Measurements from ENCODE around the gene CNTNAP2. TPM values are rescaled to one million over a fixed set of nuclear protein-coding genes. Genes with fewer than 3 reads are reported as not detected.

The CNTNAP2 gene
- total and polyA plus RNA-seq, 2 of the 4 experiments (the other 2 are of a cell fraction), result not detected

DNA sequence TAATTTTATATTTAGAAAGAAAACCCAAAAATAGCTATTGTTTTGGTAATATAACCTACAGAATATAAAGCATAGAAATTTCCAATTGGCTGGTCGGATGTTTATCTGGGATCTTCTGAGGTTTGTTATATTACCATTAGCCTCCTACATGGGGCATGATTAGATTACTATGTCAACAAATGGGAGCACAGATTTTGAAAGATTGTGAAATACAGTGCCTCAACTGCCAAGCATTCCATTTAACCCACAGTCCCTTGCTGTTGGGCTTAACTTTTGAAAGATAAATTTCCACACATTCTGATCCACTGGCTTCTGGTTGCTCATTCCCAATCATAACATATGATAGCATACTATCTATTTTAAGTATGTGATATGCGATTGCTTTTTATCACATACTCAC lies 2018.5 kb downstream of the CNTNAP2 start:
- H2AK9ac ChIP-seq (replicated peaks; ENCODE audit: low read depth, low read length, poor library complexity), result no peak overlapping the region
- no peaks in the 10 kb centered on the region for H3K9me1 ChIP-seq (ENCODE audit: insufficient read depth, low read length)
- H3K36me3 ChIP-seq (ENCODE audit: control insufficient read depth, insufficient read depth, low read length), result no peaks in the 10 kb centered on the region
- no peaks in the 10 kb centered on the region for H3K79me1 ChIP-seq (ENCODE audit: low read depth in 1 of 2, low read length in 2 of 2)
- intact Hi-C loops (cut with micrococcal nuclease) (no loop called here), dilution Hi-C loops (cut with HindIII; ENCODE audit: low sequenced_read_pairs, unreplicated experiment) (no loop called here), in situ Hi-C loops (cut with MboI; ENCODE audit: low sequenced_read_pairs) (no loop called here)
- no peak overlapping the region for H4K8ac ChIP-seq (ENCODE audit: low read depth in 2 of 2, low read length in 2 of 2)
- no peak overlapping the region for H3K14ac ChIP-seq (replicated peaks; ENCODE audit: low read depth, low read length)
- no peak overlapping the region for H4K5ac ChIP-seq (ENCODE audit: low read depth, low read length)
- no peak overlapping the region for H2AK5ac ChIP-seq (ENCODE audit: low read depth, low read length)
- H4K91ac ChIP-seq (ENCODE audit: insufficient read depth, low read depth, low read length), result no peak overlapping the region
- no peak overlapping the region for H2BK15ac ChIP-seq (ENCODE audit: low read depth, low read length)
- no peaks in the 10 kb centered on the region for H4K20me1 ChIP-seq (ENCODE audit: insufficient read depth, low read length)
- H3K4me2 ChIP-seq (ENCODE audit: low read depth, low read length), result no peak overlapping the region
- H3K4ac ChIP-seq (ENCODE audit: low read depth, low read length), result no peak overlapping the region
- no peak overlapping the region for H3K18ac ChIP-seq (ENCODE audit: low read depth, low read length)
- no peak for TF ChIP-seq RCOR1 (IDR thresholded peaks at IDR 0.05; ENCODE audit: insufficient replicate concordance, low read length)
- no peak for TF ChIP-seq CHD1 (IDR thresholded peaks at IDR 0.05; ENCODE audit: low read depth, low read length)
- TF ChIP-seq MXI1 (IDR thresholded peaks at IDR 0.05; ENCODE audit: borderline replicate concordance, low read depth, low read length), result no peak
- no peak for TF ChIP-seq POLR2A (IDR thresholded peaks at IDR 0.05; ENCODE audit: low read depth, low read length)
- no peak for TF ChIP-seq CEBPB (IDR thresholded peaks at IDR 0.05; ENCODE audit: low read depth, low read length)
- TF ChIP-seq, protein P1, sequence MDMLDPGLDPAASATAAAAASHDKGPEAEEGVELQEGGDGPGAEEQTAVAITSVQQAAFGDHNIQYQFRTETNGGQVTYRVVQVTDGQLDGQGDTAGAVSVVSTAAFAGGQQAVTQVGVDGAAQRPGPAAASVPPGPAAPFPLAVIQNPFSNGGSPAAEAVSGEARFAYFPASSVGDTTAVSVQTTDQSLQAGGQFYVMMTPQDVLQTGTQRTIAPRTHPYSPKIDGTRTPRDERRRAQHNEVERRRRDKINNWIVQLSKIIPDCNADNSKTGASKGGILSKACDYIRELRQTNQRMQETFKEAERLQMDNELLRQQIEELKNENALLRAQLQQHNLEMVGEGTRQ (IDR thresholded peaks at IDR 0.05; ENCODE audit: low read depth, low read length), result no peak
- no peak for TF ChIP-seq MAFK (IDR thresholded peaks at IDR 0.05; ENCODE audit: low read depth, low read length)
- TF ChIP-seq, protein P2, sequence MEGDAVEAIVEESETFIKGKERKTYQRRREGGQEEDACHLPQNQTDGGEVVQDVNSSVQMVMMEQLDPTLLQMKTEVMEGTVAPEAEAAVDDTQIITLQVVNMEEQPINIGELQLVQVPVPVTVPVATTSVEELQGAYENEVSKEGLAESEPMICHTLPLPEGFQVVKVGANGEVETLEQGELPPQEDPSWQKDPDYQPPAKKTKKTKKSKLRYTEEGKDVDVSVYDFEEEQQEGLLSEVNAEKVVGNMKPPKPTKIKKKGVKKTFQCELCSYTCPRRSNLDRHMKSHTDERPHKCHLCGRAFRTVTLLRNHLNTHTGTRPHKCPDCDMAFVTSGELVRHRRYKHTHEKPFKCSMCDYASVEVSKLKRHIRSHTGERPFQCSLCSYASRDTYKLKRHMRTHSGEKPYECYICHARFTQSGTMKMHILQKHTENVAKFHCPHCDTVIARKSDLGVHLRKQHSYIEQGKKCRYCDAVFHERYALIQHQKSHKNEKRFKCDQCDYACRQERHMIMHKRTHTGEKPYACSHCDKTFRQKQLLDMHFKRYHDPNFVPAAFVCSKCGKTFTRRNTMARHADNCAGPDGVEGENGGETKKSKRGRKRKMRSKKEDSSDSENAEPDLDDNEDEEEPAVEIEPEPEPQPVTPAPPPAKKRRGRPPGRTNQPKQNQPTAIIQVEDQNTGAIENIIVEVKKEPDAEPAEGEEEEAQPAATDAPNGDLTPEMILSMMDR (conservative IDR thresholded peaks at IDR 0.05; ENCODE audit: low read depth, low read length), result no peak
- TF ChIP-seq NFE2L2 (IDR thresholded peaks at IDR 0.05; ENCODE audit: low read depth, low read length), result no peak
- no peak for TF ChIP-seq SMC3 (IDR thresholded peaks at IDR 0.05; ENCODE audit: low read depth, low read length)
- TF ChIP-seq BHLHE40 (IDR thresholded peaks at IDR 0.05; ENCODE audit: low read depth, low read length), result no peak
- TF ChIP-seq MAZ (IDR thresholded peaks at IDR 0.05; ENCODE audit: borderline replicate concordance, low read depth, low read length), result no peak
- no peak for TF ChIP-seq FOS (IDR thresholded peaks at IDR 0.05; ENCODE audit: low read depth, low read length)
- TF ChIP-seq ELK1 (IDR thresholded peaks at IDR 0.05; ENCODE audit: borderline replicate concordance, low read depth, low read length), result no peak
- no peak for TF ChIP-seq RFX5 (IDR thresholded peaks at IDR 0.05; ENCODE audit: low read depth, low read length)
- no peak overlapping the region for H2BK20ac ChIP-seq (ENCODE audit: low read depth, low read length)
- DNase-seq, result no peak
- no peak for ATAC-seq (ENCODE audit: low read depth)
- H3K4me1 ChIP-seq (ENCODE audit: control insufficient read depth, insufficient read depth, low read length), result no peaks in the 10 kb centered on the region
- no TSS peak for BruUV-seq (replicated peaks)
- no peak overlapping the region for H3K4me3 ChIP-seq (ENCODE audit: insufficient read depth, low read depth, low read length)
- WGBS, 2 experiments (ENCODE audit: extremely low coverage in 2 of 2, insufficient read length in 1 of 2), result no CpG with 5 or more reads among the region's 2 CpGs
- peaks cover 11% of the 10 kb centered on the region for H3K9me3 ChIP-seq (ENCODE audit: control insufficient read depth, insufficient read depth, low read length)
- no peaks in the 10 kb centered on the region for H3K27me3 ChIP-seq (ENCODE audit: control insufficient read depth, insufficient read depth, low read length)
- H3K23ac ChIP-seq (ENCODE audit: low read depth, low read length), result no peak overlapping the region
- ChIA-PET CTCF (no interaction called here), POLR2A (ENCODE audit: unreplicated experiment) (no interaction called here)
- H2BK5ac ChIP-seq (ENCODE audit: low read depth, low read length, poor library complexity, severe bottlenecking), result no peak overlapping the region
- no peak overlapping the region for H3K56ac ChIP-seq (ENCODE audit: extremely low read depth, insufficient read depth, low read length)
- H3K27ac ChIP-seq (ENCODE audit: insufficient read depth, low read length), result no peak overlapping the region
- H2BK120ac ChIP-seq (ENCODE audit: low read depth, low read length), result no peak overlapping the region
- no peak overlapping the region for H3K9ac ChIP-seq (ENCODE audit: low read depth, low read length)
- H2AFZ ChIP-seq (replicated peaks; ENCODE audit: low read length, poor library complexity), result no peak overlapping the region
